GM23338 (cell line): ENCODE data around the gene APOL6.

Source experiments
- CTCF ChIP-seq, 2 experiments: fragments of 200-600 bp in 1 of 2; sonication (generic) in 1 of 2; conservative IDR thresholded peaks; 2 replicates each; pipeline versions ENCODE4 v1.5.1 to v1.6.1; 2016 to 2017; ENCODE audit warnings: antibody characterized with exemption in 2 of 2, low read depth in 2 of 2, mild to moderate bottlenecking in 2 of 2, moderate library complexity in 1 of 2
- EZH2 ChIP-seq: fragments of 200-600 bp; sonication (generic); IDR thresholded peaks from one replicate; pipeline ENCODE4 v1.8.0; 2017; ENCODE audit warnings: antibody characterized with exemption, mild to moderate bottlenecking, low read depth; ENCODE audit not compliant: unreplicated experiment
- EZH2phosphoT487 ChIP-seq: fragments of 200-600 bp; sonication (generic); IDR thresholded peaks from one replicate; pipeline ENCODE4 v1.8.1; 2018; ENCODE audit warnings: antibody characterized with exemption; ENCODE audit not compliant: unreplicated experiment
- NANOG ChIP-seq: IDR thresholded peaks from 2 replicates; pipeline ENCODE4 v1.6.1; 2016; ENCODE audit warnings: antibody characterized with exemption, borderline replicate concordance
- POLR2AphosphoS5 ChIP-seq: IDR thresholded peaks from 2 replicates; pipeline ENCODE4 v1.6.1; 2016; ENCODE audit warnings: antibody characterized with exemption, low read depth
- REST ChIP-seq: IDR thresholded peaks from one replicate; pipeline ENCODE4 v1.6.1; 2018; ENCODE audit warnings: antibody characterized with exemption; ENCODE audit not compliant: unreplicated experiment
- ZNF114 ChIP-seq: fragments of 250-450 bp; sonication (Bioruptor Pico); IDR thresholded peaks from 2 replicates; pipeline ENCODE4 v1.5.0; 2020; ENCODE audit warnings: mild to moderate bottlenecking, moderate library complexity
- ZNF331 ChIP-seq: fragments of 250-450 bp; sonication (Bioruptor Pico); IDR thresholded peaks from 2 replicates; pipeline ENCODE4 v1.5.0; 2020; ENCODE audit warnings: low read depth, mild to moderate bottlenecking, moderate library complexity
- ZNF462 ChIP-seq: fragments of 250-450 bp; sonication (Bioruptor Pico); IDR thresholded peaks from 2 replicates; pipeline ENCODE4 v1.5.0; 2020; ENCODE audit warnings: mild to moderate bottlenecking, moderate library complexity

GRCh38 chr22:35611891-35612576 lies 36.2 kb upstream of the APOL6 start:
- TF ChIP-seq CTCF (conservative IDR thresholded peaks at IDR 0.05; ENCODE audit: low read depth in 2 of 2) (no peak), ZNF331 (CRISPR knock-in tag) (no peak), EZH2phosphoT487 (no peak), NANOG (no peak), POLR2AphosphoS5 (no peak), ZNF462 (CRISPR knock-in tag) (no peak), REST (no peak), ZNF114 (CRISPR knock-in tag) (no peak), EZH2 (no peak)
